Measurements from ENCODE around the gene MYH9.

The MYH9 gene

DNA sequence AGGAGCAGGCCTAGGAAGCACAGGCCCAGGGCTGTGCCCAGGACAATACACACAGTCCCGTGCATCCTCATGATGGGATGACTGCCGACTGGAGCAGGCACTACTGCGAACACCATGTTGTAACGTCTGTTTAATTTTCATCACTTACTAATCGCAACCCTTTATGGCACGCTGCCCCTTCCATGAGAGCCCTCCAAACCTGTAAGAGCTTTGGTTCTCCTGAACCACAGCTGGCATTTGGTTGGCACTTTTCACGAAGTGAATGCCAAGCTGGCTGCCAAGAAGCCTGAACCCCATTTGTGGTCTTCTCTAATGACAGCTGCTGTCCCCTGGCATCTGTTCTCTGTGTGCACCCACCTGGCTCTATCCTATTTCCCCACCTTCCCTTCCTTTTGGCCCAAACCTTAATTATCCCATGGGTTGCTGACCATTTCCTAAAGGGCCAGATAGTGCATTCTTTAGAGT is 98.3 kb downstream of the MYH9 start:
- TF ChIP-seq, protein P1, sequence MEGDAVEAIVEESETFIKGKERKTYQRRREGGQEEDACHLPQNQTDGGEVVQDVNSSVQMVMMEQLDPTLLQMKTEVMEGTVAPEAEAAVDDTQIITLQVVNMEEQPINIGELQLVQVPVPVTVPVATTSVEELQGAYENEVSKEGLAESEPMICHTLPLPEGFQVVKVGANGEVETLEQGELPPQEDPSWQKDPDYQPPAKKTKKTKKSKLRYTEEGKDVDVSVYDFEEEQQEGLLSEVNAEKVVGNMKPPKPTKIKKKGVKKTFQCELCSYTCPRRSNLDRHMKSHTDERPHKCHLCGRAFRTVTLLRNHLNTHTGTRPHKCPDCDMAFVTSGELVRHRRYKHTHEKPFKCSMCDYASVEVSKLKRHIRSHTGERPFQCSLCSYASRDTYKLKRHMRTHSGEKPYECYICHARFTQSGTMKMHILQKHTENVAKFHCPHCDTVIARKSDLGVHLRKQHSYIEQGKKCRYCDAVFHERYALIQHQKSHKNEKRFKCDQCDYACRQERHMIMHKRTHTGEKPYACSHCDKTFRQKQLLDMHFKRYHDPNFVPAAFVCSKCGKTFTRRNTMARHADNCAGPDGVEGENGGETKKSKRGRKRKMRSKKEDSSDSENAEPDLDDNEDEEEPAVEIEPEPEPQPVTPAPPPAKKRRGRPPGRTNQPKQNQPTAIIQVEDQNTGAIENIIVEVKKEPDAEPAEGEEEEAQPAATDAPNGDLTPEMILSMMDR (IDR thresholded peaks at IDR 0.05): no peak
- no peak for DNase-seq (ENCODE audit: low spot score)
- no peak overlapping the region for H3K4me3 ChIP-seq
- peak overlapping the region in 1 of 2 donors; percentile 11 for H3K27ac ChIP-seq

- Histone ChIP-seq H3K27ac (peak overlapping the region in 1 of 2 donors; percentile 11), H3K4me3 (no peak overlapping the region)
- TF ChIP-seq, protein P1 (IDR thresholded peaks at IDR 0.05): no peak
- no peak for DNase-seq (ENCODE audit: low spot score)
Observed at GRCh38 chr22:36288571-36289405, 99.0 kb downstream of the MYH9 start.

DNA sequence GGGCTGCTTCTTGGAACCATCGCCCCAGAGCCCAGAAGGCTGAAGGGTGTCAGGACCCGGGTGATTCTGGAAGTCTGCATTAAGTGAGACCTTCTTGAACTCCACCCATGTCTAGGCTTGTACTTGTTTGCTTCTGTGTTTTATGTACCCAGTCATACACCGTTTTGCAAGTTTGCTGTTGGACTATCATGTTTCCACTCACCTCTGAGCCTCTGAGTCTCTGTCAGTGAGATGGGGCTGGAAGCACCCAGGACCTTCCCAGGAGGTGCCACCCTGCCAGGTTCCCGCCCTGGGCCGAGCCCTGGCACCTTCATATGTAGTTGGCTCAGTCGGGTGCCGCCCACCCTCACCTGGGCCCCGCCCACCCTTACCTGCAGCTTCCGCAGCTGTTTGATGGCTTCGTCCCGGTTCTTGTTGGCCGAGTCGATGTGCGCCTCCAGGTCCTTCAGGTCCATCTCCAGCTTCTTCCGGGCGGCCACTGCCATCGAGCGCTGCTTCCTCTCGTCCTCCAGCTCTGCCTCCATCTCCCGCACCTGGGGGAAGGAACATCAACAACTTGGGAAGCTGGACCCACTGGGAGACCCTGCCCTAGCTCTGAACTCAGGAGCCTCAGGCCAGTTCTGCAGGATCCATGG is 99.8 kb downstream of the MYH9 start:
- Histone ChIP-seq H3K27ac (no peak overlapping the region), H3K4me3 (no peak overlapping the region)
- TF ChIP-seq, protein P1 (IDR thresholded peaks at IDR 0.05): no peak
- no peak for DNase-seq (ENCODE audit: low spot score)

DNA sequence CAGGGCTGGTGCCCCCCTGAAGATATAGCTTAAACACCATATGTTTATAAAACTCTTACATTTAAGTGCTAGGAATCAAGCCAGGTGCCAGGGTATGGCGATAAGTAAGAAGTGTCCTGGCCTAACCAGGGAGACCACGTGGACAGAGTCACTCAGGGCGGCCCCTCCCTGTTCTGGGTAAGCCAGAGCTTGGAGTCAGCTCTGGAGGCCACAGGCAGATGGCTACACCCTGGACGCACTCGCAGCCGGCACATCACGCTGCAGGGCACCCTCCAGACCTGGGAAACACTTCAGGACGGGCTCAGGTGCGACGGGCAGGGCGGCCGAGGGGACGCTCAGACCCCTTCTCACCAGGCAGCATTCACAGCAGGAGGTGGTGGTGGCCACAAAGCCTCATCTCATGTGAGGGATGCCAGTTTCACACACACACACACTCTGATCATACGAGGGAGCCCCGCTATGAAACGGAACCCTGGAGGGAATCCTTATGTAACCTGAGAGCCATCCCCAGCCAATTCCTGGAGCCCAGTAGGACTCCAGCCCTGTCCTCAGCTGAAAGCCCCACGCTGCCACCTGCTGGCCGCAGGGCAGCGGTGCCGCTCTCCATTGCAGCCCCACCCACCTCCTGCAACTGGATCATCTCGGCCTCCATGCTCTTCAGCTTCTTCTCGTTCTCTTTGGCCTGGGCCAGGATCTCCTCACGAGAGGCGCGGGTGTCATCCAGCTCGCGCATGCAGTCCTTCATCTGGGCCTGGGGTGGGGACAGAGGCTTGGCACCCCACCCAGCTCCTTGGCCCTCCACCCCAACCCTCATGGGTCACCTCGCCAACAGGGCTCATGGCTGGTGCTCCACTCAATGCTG is 101.4 kb downstream of the MYH9 start:
- DNase-seq (ENCODE audit: low spot score): peak; percentile 86
- TF ChIP-seq, protein P1 (IDR thresholded peaks at IDR 0.05): peak; percentile 74
- no peak overlapping the region for H3K4me3 ChIP-seq
- peak overlapping the region; percentile 49 to 89 for H3K27ac ChIP-seq

GRCh38 chr22:36285545-36285944 is 102.2 kb downstream of the MYH9 start:
- no peak overlapping the region for H3K4me3 ChIP-seq
- no peak for DNase-seq (ENCODE audit: low spot score)
- peak overlapping the region in 1 of 2 donors; percentile 89 for H3K27ac ChIP-seq
- TF ChIP-seq, protein P1 (IDR thresholded peaks at IDR 0.05): no peak

GRCh38 chr22:36285017-36285416 is 102.8 kb downstream of the MYH9 start:
- no peak for DNase-seq (ENCODE audit: low spot score)
- TF ChIP-seq, protein P1 (IDR thresholded peaks at IDR 0.05): no peak
- H3K27ac ChIP-seq: peak overlapping the region in 1 of 2 donors; percentile 48
- H3K4me3 ChIP-seq: no peak overlapping the region

Data from coronary artery (tissue), 2 donors.